GM10248 (cell line): Measurements from ENCODE around the gene KCNIP3.

Experiments used
- CTCF ChIA-PET: fragments of 300-600 bp; sonication (Branson Sonifier 250); formaldehyde crosslinking; extraction: SDS; loops from one replicate; lab custom pipeline; 2021; ENCODE audit warnings: antibody characterized with exemption; lab: Yijun Ruan, JAX
- POLR2A ChIA-PET: fragments of 350-650 bp; sonication (Branson Sonifier 250); formaldehyde crosslinking; extraction: SDS; loops from one replicate; lab custom pipeline; 2020; ENCODE audit warnings: antibody characterized with exemption; lab: Yijun Ruan, JAX
- DNase-seq: peaks from one replicate; pipeline ENCODE4 v3.0.0; 2012; ENCODE audit errors: extremely low spot score
- CTCF ChIP-seq: IDR thresholded peaks from 2 replicates; pipeline ENCODE4 v1.5.1; 2012; ENCODE audit warnings: mild to moderate bottlenecking, low read depth; ENCODE audit errors: extremely low read depth, missing control alignments, control extremely low read depth

The KCNIP3 gene

GRCh38 chr2:95342556-95343320, 45.6 kb downstream of the KCNIP3 start:
- ChIA-PET CTCF (interaction anchor here (3.4 kb wide), 1 partner anchor 15 kb away, joined by 27 read pairs; no protein-coding TSS in a partner anchor), POLR2A (no interaction called here)
- no peak for DNase-seq
- TF ChIP-seq CTCF = no peak

GRCh38 chr2:95343429-95344214, 46.5 kb downstream of the KCNIP3 start:
- CTCF ChIA-PET = interaction anchor here (1.3 to 3.4 kb wide), 6 partner anchors 8 to 111 kb away, joined by 3 to 27 read pairs (median 10); no protein-coding TSS in a partner anchor

GRCh38 chr2:95344215-95344583, 47.1 kb downstream of the KCNIP3 start:
- ChIA-PET POLR2A (no interaction called here), CTCF (interaction anchor here (1.1 to 3.4 kb wide), 9 partner anchors 9 to 379 kb away, joined by 3 to 27 read pairs (median 8); no protein-coding TSS in a partner anchor)
- no peak for TF ChIP-seq CTCF
- DNase-seq = no peak

More at GRCh38 chr2:95343429-95344214, 46.5 kb downstream of the KCNIP3 start:
- TF ChIP-seq CTCF = no peak
- POLR2A ChIA-PET = no interaction called here
- DNase-seq = no peak

- DNase-seq = no peak
- CTCF ChIA-PET = interaction anchor here (0.6 to 3.4 kb wide), 16 partner anchors 9 to 379 kb away, joined by 3 to 27 read pairs (median 7); partner anchors contain the start of gene FAHD2A
- TF ChIP-seq CTCF = no peak
- POLR2A ChIA-PET = no interaction called here
These were observed 47.5 kb downstream of the KCNIP3 start for GRCh38 chr2:95344656-95345055.

- ChIA-PET CTCF (interaction anchor here (0.6 to 3.4 kb wide), 16 partner anchors 9 to 378 kb away, joined by 3 to 27 read pairs (median 7); partner anchors contain the start of gene FAHD2A), POLR2A (no interaction called here)
- TF ChIP-seq CTCF = no peak
- DNase-seq = no peak
These were observed 48.0 kb downstream of the KCNIP3 start for GRCh38 chr2:95345081-95345562.
